A204.1 (cell line): Measurements from ENCODE around the gene BCAT1.
A peak's percentile ranks its signal among the peaks of the same experiment; 100 is the strongest.

Experiments
- FAIRE-seq: peaks from 2 replicates; lab custom pipeline; 2012; peaks lifted over from hg19 to GRCh38; lab: Jason Lieb, UNC

BCAT1 gene

GRCh38 chr12:24948757-24949722 is at the start of gene BCAT1:
BCAT1 (minus strand) TSS chr12:24949101; CDS start chr12:24948932, 169 bp downstream.
- no peak for FAIRE-seq

- FAIRE-seq = no peak
These were observed 49.2 kb upstream of the BCAT1 start for GRCh38 chr12:24997970-24998582.

- FAIRE-seq = no peak
These were observed 48.6 kb upstream of the BCAT1 start for GRCh38 chr12:24997496-24997895.

GRCh38 chr12:24996820-24997219 is 47.9 kb upstream of the BCAT1 start:
- FAIRE-seq = no peak

- FAIRE-seq = no peak
These were observed 47.3 kb upstream of the BCAT1 start for GRCh38 chr12:24996102-24996797.

GRCh38 chr12:24993793-24994192 is 44.9 kb upstream of the BCAT1 start:
- FAIRE-seq = no peak

GRCh38 chr12:24991209-24992049 is 42.5 kb upstream of the BCAT1 start:
- FAIRE-seq = peak; percentile 97

GRCh38 chr12:24989216-24989615 is 40.3 kb upstream of the BCAT1 start:
- no peak for FAIRE-seq

GRCh38 chr12:24982250-24982649 is 33.3 kb upstream of the BCAT1 start:
- FAIRE-seq = no peak

- no peak for FAIRE-seq
These were observed 31.3 kb upstream of the BCAT1 start for GRCh38 chr12:24979976-24980730.

- FAIRE-seq = no peak
These were observed 30.4 kb upstream of the BCAT1 start for GRCh38 chr12:24979329-24979728.

- no peak for FAIRE-seq
These were observed 28.8 kb upstream of the BCAT1 start for GRCh38 chr12:24977711-24978110.

GRCh38 chr12:24977060-24977459 is 28.2 kb upstream of the BCAT1 start:
- no peak for FAIRE-seq

GRCh38 chr12:24975425-24975824 is 26.5 kb upstream of the BCAT1 start:
- FAIRE-seq = no peak

- no peak for FAIRE-seq
These were observed 25.3 kb upstream of the BCAT1 start for GRCh38 chr12:24974216-24974615.

- no peak for FAIRE-seq
These were observed 23.2 kb upstream of the BCAT1 start for GRCh38 chr12:24972078-24972477.

GRCh38 chr12:24970177-24970576 is 21.3 kb upstream of the BCAT1 start:
- FAIRE-seq = no peak

- no peak for FAIRE-seq
These were observed 18.2 kb upstream of the BCAT1 start for GRCh38 chr12:24966951-24967564.

GRCh38 chr12:24964342-24964741 is 15.4 kb upstream of the BCAT1 start:
- no peak for FAIRE-seq

GRCh38 chr12:24960222-24960855 is 11.4 kb upstream of the BCAT1 start:
- FAIRE-seq = no peak
